Osteoblast (primary cell): ENCODE results near the gene AMBRA1. TPM values are rescaled to one million over a fixed set of nuclear protein-coding genes. Genes with fewer than 3 reads are reported as not detected.
"Not testable (repeated sequence)": the region's sequence is repeated elsewhere in the genome, so short reads cannot be mapped to it uniquely, and the experiment has no call there.

Source experiments
- DNase-seq: peaks from one replicate; pipeline ENCODE4 v3.0.0; 2011; ENCODE audit warnings: low spot score, mixed read lengths; ENCODE audit not compliant: insufficient read length; ENCODE audit errors: missing footprints
- H2AFZ ChIP-seq: 2 replicates; pipeline ENCODE4 v1.6.0; 2011; ENCODE audit warnings: mild to moderate bottlenecking, low read length
- H3K27ac ChIP-seq: 2 replicates; pipeline ENCODE4 v1.5.1; 2011; ENCODE audit warnings: mild to moderate bottlenecking, low read depth, low read length, moderate library complexity
- H3K27me3 ChIP-seq: 2 replicates; pipeline ENCODE4 v1.6.0; 2012; ENCODE audit warnings: mild to moderate bottlenecking, control low read depth, inconsistent platforms, low read length, moderate library complexity; ENCODE audit not compliant: insufficient read depth
- H3K36me3 ChIP-seq: 2 replicates; pipeline ENCODE4 v1.5.1; 2011; ENCODE audit warnings: mild to moderate bottlenecking, low read length, control low read depth, moderate library complexity; ENCODE audit not compliant: insufficient read depth
- H3K4me1 ChIP-seq: 2 replicates; pipeline ENCODE4 v1.5.1; 2011; ENCODE audit warnings: mild to moderate bottlenecking, low read length, control low read depth, moderate library complexity; ENCODE audit not compliant: insufficient read depth
- H3K4me2 ChIP-seq: 2 replicates; pipeline ENCODE4 v1.6.0; 2011; ENCODE audit warnings: mild to moderate bottlenecking, low read length; ENCODE audit not compliant: insufficient read depth
- H3K4me3 ChIP-seq: fragments of 200-600 bp; sonication (generic); 3 replicates; pipeline ENCODE4 v1.5.1; 2012; ENCODE audit warnings: mild to moderate bottlenecking, low read length, inconsistent platforms; ENCODE audit not compliant: insufficient read depth
- H3K79me2 ChIP-seq: 2 replicates; pipeline ENCODE4 v1.6.0; 2012; ENCODE audit warnings: mild to moderate bottlenecking, low read length, control low read depth, inconsistent platforms; ENCODE audit not compliant: insufficient read depth
- H3K9me3 ChIP-seq: 2 replicates; pipeline ENCODE4 v1.5.1; 2011; ENCODE audit warnings: low read depth, low read length, control low read depth
- H4K20me1 ChIP-seq: 2 replicates; pipeline ENCODE4 v1.6.0; 2012; ENCODE audit warnings: mild to moderate bottlenecking, low read length, control low read depth; ENCODE audit not compliant: insufficient read depth
- total RNA-seq: library from RNA; depleted of rRNA; stranded (reverse); fragments of >200 nt; gene quantifications from 2 replicates; pipeline ENCODE4 v1.2.3, GENCODE V29; 2012
- TF ChIP-seq, protein P1 (sequence below): IDR thresholded peaks from 2 replicates; pipeline ENCODE4 v1.5.1; 2011; ENCODE audit warnings: mild to moderate bottlenecking, low read depth, low read length, moderate library complexity; ENCODE audit errors: extremely low read depth

The AMBRA1 gene
- total RNA-seq, 1 donor, result 29.7 TPM

DNA sequence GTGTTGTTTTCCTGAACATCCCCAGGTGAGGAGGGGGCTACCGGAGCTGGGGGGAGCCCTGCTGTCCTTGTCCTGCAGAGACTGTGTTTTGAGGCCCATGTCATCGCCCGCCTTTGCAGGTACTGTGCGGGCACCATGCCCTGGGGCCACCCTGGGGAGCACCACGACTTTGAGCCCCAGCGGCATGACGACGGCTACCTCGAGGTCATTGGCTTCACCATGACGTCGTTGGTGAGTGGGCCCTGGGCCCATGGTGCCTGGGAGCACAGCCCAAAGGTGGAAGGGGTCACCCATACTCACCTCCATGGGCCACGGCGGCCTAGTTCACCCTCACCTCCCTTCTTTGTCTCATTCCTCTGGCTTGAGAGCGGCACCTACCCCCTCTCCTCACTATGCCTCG is 219.0 kb downstream of the AMBRA1 start:
- H4K20me1 ChIP-seq, result peaks cover 1% of the 10 kb centered on the region
- H3K4me3 ChIP-seq, result no peak overlapping the region
- DNase-seq, result no peak
- no peaks in the 10 kb centered on the region for H3K9me3 ChIP-seq
- H3K79me2 ChIP-seq, result no peaks in the 10 kb centered on the region
- no peaks in the 10 kb centered on the region for H3K27me3 ChIP-seq
- no peak overlapping the region for H3K4me2 ChIP-seq
- H2AFZ ChIP-seq, result no peak overlapping the region
- TF ChIP-seq, protein P1, sequence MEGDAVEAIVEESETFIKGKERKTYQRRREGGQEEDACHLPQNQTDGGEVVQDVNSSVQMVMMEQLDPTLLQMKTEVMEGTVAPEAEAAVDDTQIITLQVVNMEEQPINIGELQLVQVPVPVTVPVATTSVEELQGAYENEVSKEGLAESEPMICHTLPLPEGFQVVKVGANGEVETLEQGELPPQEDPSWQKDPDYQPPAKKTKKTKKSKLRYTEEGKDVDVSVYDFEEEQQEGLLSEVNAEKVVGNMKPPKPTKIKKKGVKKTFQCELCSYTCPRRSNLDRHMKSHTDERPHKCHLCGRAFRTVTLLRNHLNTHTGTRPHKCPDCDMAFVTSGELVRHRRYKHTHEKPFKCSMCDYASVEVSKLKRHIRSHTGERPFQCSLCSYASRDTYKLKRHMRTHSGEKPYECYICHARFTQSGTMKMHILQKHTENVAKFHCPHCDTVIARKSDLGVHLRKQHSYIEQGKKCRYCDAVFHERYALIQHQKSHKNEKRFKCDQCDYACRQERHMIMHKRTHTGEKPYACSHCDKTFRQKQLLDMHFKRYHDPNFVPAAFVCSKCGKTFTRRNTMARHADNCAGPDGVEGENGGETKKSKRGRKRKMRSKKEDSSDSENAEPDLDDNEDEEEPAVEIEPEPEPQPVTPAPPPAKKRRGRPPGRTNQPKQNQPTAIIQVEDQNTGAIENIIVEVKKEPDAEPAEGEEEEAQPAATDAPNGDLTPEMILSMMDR, result no peak
- no peak overlapping the region for H3K27ac ChIP-seq
- peaks cover 19% of the 10 kb centered on the region for H3K36me3 ChIP-seq
- no peaks in the 10 kb centered on the region for H3K4me1 ChIP-seq

DNA sequence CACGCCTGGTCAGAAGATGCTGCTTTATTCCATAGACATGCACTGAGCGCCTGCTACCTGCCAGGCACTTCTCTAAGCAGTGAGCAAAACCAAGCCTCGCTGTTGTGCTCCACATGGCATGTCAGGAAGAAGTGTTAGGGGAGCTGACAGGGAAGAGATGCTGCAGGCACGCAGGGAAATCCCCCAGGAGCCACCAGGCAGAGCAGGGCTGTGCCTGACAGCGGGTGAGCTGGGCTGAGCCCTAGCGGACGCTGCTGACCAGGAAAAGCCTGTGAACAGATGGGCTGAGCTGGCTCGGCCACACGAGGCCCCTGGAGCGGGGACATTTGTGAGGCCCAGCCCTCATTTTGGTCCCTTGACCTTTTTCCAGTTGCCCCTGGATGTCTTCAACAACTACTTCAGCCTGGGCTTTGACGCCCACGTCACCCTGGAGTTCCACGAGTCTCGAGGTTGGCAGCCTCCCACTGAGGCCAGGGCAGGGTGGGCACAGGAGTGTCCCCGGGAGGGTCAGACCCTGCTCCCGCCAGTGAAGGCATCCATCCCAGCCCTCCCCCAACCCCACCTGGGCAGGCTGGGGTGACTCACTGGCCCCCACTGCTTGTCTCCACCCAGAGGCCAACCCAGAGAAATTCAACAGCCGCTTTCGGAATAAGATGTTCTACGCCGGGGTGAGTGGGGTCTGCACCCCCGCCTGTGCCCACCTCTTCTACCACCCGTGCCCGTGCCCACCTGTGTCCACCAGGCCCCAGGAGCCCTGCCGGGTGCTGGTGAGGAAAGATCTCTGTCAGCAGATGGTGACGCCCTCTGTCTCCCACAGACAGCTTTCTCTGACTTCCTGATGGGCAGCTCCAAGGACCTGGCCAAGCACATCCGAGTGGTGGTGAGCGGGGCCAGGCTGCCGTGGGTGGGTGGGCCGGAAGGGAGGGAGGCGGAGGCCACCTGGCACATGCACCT is 219.8 kb downstream of the AMBRA1 start:
- H3K4me2 ChIP-seq, result no peak overlapping the region
- H3K79me2 ChIP-seq, result no peaks in the 10 kb centered on the region
- no peak overlapping the region for H3K27ac ChIP-seq
- peaks cover 4% of the 10 kb centered on the region for H4K20me1 ChIP-seq
- DNase-seq, result no peak
- no peaks in the 10 kb centered on the region for H3K9me3 ChIP-seq
- no peaks in the 10 kb centered on the region for H3K4me1 ChIP-seq
- no peak overlapping the region for H3K4me3 ChIP-seq
- H3K36me3 ChIP-seq, result peaks cover 20% of the 10 kb centered on the region
- no peak overlapping the region for H2AFZ ChIP-seq
- no peaks in the 10 kb centered on the region for H3K27me3 ChIP-seq
- TF ChIP-seq, protein P1, result no peak

DNA sequence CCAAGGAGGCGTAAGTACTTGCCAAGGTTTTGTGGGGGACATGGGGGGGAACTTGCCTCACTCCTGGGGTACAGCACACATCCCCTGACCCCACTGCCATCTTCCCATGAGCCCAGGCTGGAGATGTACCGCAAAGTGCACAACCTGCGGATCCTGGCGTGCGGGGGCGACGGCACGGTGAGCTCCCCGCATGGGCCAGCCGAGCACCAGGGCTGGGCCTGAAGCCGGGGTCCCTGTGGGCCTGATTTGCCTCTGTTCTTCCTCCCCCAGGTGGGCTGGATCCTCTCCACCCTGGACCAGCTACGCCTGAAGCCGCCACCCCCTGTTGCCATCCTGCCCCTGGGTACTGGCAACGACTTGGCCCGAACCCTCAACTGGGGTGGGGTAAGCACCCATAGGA is 221.3 kb downstream of the AMBRA1 start:
- peaks cover 22% of the 10 kb centered on the region for H3K36me3 ChIP-seq
- H3K4me3 ChIP-seq, result not testable (repeated sequence)

DNA sequence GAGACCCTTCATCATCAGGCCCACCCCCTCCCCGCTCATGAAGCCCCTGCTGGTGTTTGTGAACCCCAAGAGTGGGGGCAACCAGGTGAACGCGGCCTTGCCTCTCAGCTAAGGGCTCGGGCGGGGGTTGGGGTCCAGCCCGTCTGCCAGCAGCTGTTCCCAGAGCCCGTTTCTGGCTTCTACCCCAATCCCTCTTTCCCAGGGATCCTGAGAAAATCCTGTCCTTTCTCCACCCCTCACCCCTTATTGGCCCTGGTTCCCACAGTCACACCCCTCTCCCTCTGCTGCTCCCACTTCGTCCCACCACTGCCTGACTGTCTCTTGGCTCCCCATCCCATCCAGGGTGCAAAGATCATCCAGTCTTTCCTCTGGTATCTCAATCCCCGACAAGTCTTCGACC is 221.7 kb downstream of the AMBRA1 start:
- no peak overlapping the region for H3K27ac ChIP-seq
- DNase-seq, result no peak
- H4K20me1 ChIP-seq, result peaks cover 13% of the 10 kb centered on the region
- no peaks in the 10 kb centered on the region for H3K9me3 ChIP-seq
- H3K4me3 ChIP-seq, result no peak overlapping the region
- peaks cover 3% of the 10 kb centered on the region for H3K79me2 ChIP-seq
- H3K27me3 ChIP-seq, result no peaks in the 10 kb centered on the region
- H3K4me2 ChIP-seq, result no peak overlapping the region
- TF ChIP-seq, protein P1, result no peak
- no peaks in the 10 kb centered on the region for H3K4me1 ChIP-seq
- no peak overlapping the region for H2AFZ ChIP-seq
- H3K36me3 ChIP-seq, result peaks cover 22% of the 10 kb centered on the region

More for the DNA sequence above, 221.3 kb downstream of the AMBRA1 start:
- not testable (repeated sequence) for H3K79me2 ChIP-seq, H3K27ac ChIP-seq, H3K27me3 ChIP-seq, H2AFZ ChIP-seq, H3K9me3 ChIP-seq, DNase-seq, H3K4me1 ChIP-seq, H3K4me2 ChIP-seq
- peaks cover 13% of the 10 kb centered on the region for H4K20me1 ChIP-seq

DNA sequence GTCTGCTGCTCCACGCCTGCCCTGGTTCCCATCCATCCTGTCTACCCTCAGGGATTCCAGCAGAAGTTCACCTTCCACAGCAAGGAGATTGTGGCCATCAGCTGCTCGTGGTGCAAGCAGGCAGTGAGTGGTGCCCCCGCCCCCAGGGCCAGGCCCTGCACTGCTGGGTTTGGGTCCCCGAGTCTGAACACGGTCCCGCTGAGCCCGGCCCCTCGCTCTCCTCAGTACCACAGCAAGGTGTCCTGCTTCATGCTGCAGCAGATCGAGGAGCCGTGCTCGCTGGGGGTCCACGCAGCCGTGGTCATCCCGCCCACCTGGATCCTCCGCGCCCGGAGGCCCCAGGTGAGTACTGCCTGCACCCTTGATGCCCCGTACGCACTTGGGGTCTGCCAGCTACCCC is 222.6 kb downstream of the AMBRA1 start:
- not testable (repeated sequence) for H3K9me3 ChIP-seq, H3K79me2 ChIP-seq, H3K4me3 ChIP-seq, H3K27ac ChIP-seq, H3K27me3 ChIP-seq, H3K4me1 ChIP-seq, H2AFZ ChIP-seq, H3K4me2 ChIP-seq, DNase-seq
- Histone ChIP-seq H3K36me3 (peaks cover 22% of the 10 kb centered on the region), H4K20me1 (peaks cover 13% of the 10 kb centered on the region)
